PC-3 (cell line): Measurements from ENCODE around the gene PREX1.

ENCODE experiments used
- CTCF ChIP-seq: fragments of 300-600 bp; sonication (generic); conservative IDR thresholded peaks from 2 replicates; pipeline ENCODE4 v1.5.1; 2017; ENCODE audit warnings: antibody characterized with exemption, low read depth, mild to moderate bottlenecking, low read length
- EZH2 ChIP-seq: fragments of 300-600 bp; sonication (generic); IDR thresholded peaks from one replicate; pipeline ENCODE4 v1.6.1; 2017; ENCODE audit warnings: antibody characterized with exemption, mild to moderate bottlenecking, low read length; ENCODE audit not compliant: unreplicated experiment

DNA sequence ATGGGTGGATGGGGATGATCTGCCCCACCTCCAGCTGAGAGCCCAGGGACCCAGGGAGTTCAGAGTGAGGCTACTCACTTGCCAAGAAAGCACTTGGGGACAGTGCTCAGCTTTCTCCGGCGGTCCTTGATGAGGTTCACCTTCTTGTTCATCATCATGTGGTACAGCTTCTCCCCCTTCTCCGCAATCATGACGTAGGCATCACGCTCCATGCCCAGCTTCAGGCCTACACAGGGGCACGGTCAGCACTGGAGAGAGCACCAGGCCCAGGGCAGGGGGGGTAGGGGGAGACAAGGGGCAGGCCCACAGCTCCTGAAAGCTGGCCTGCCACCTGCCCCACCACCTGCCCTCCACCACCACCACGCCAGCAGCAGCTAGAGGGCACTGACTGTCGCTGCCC is 139.2 kb downstream of the PREX1 start:
- TF ChIP-seq EZH2 (no peak), CTCF (no peak)
